DND-41 (cell line): ENCODE measurements around the gene TRMU.

ENCODE experiments used
- ATAC-seq: fragments of 200-7000 bp; cut with Tn5 transposase; 3 replicates; pipeline ENCODE4 v1.9.1; 2021; ENCODE audit warnings: low read depth; ENCODE audit not compliant: insufficient read depth
- DNase-seq: peaks from one replicate; pipeline ENCODE4 v3.0.0-alpha.2; 2020
- H2AFZ ChIP-seq: 2 replicates; pipeline ENCODE4 v1.6.0; 2012; ENCODE audit warnings: low read depth, low read length
- H3K27ac ChIP-seq: 2 replicates; pipeline ENCODE4 v1.5.1; 2012; ENCODE audit warnings: low read length, inconsistent platforms
- H3K27me3 ChIP-seq: fragments of 200-600 bp; sonication (generic); 2 replicates; pipeline ENCODE4 v1.6.0; 2012; ENCODE audit warnings: low read length, mild to moderate bottlenecking, inconsistent platforms; ENCODE audit not compliant: insufficient read depth, poor library complexity
- H3K36me3 ChIP-seq: 2 replicates; pipeline ENCODE4 v1.5.1; 2012; ENCODE audit warnings: low read length, inconsistent platforms; ENCODE audit not compliant: insufficient read depth
- H3K4me1 ChIP-seq: 2 replicates; pipeline ENCODE4 v1.5.1; 2012; ENCODE audit warnings: mild to moderate bottlenecking, low read length; ENCODE audit not compliant: insufficient read depth
- H3K4me2 ChIP-seq: 2 replicates; pipeline ENCODE4 v1.6.0; 2012; ENCODE audit warnings: mild to moderate bottlenecking, moderate library complexity, low read length, inconsistent platforms; ENCODE audit not compliant: insufficient read depth
- H3K4me3 ChIP-seq, 2 experiments: fragments of 200-600 bp in 1 of 2; shearing (Covaris generic) in 1 of 2; 2 replicates each; pipeline ENCODE4 v1.5.1; 2012 to 2016; ENCODE audit warnings: inconsistent platforms in 2 of 2, low read length in 2 of 2, mild to moderate bottlenecking in 2 of 2, low read depth in 1 of 2, moderate library complexity in 1 of 2
- H3K79me2 ChIP-seq: 2 replicates; pipeline ENCODE4 v1.6.0; 2012; ENCODE audit warnings: low read length, inconsistent platforms; ENCODE audit not compliant: insufficient read depth
- H3K9ac ChIP-seq: 2 replicates; pipeline ENCODE4 v1.6.0; 2012; ENCODE audit warnings: low read depth, mild to moderate bottlenecking, inconsistent platforms, low read length, moderate library complexity
- H3K9me3 ChIP-seq: 2 replicates; pipeline ENCODE4 v1.5.1; 2012; ENCODE audit warnings: low read length, moderate library complexity, mild to moderate bottlenecking, inconsistent platforms; ENCODE audit not compliant: insufficient read depth, severe bottlenecking
- H4K20me1 ChIP-seq: 2 replicates; pipeline ENCODE4 v1.6.0; 2012; ENCODE audit warnings: low read length; ENCODE audit not compliant: insufficient read depth
- EZH2 ChIP-seq: IDR thresholded peaks from 3 replicates; pipeline ENCODE4 v1.6.1; 2012; ENCODE audit warnings: borderline replicate concordance, low read depth, mild to moderate bottlenecking, moderate library complexity, low read length, inconsistent platforms; ENCODE audit not compliant: severe bottlenecking
- TF ChIP-seq, protein P1 (sequence below): IDR thresholded peaks from 2 replicates; pipeline ENCODE4 v1.5.1; 2012; ENCODE audit warnings: borderline replicate concordance, low read length, moderate library complexity, mild to moderate bottlenecking; ENCODE audit not compliant: poor library complexity, severe bottlenecking; ENCODE audit errors: extremely low read depth

The TRMU gene

DNA sequence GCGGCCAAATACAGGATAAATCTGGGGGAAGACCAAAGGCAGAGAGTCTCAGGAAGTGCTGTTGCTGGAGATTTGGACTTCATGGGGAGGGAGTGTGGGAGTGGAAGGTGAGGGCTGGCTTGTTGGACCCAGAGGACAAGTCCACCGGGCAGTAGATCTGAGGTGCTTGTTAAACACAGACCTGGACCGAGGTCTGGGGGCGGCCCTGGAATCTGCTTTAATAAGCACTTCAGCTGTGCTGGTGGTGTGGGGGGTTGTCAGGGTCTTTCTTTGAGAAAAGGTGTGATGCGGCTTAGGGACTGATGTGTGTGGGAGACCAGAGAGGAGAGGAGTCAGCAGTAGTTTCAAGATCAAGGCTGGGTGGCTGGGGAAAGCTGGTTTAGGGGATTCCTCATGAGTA lies 4.4 kb downstream of the TRMU start:
- Histone ChIP-seq H3K27ac (no peak overlapping the region), H3K4me1 (peaks cover 17% of the 10 kb centered on the region), H3K79me2 (peaks cover 61% of the 10 kb centered on the region), H3K36me3 (peaks cover 83% of the 10 kb centered on the region), H2AFZ (no peak overlapping the region), H3K4me3 (no peak overlapping the region), H3K9ac (no peak overlapping the region), H3K9me3 (no peaks in the 10 kb centered on the region), H3K4me2 (no peak overlapping the region), H3K27me3 (no peaks in the 10 kb centered on the region), H4K20me1 (peaks cover 26% of the 10 kb centered on the region; the same call in 1 of the 2 replicates)
- TF ChIP-seq, protein P1, sequence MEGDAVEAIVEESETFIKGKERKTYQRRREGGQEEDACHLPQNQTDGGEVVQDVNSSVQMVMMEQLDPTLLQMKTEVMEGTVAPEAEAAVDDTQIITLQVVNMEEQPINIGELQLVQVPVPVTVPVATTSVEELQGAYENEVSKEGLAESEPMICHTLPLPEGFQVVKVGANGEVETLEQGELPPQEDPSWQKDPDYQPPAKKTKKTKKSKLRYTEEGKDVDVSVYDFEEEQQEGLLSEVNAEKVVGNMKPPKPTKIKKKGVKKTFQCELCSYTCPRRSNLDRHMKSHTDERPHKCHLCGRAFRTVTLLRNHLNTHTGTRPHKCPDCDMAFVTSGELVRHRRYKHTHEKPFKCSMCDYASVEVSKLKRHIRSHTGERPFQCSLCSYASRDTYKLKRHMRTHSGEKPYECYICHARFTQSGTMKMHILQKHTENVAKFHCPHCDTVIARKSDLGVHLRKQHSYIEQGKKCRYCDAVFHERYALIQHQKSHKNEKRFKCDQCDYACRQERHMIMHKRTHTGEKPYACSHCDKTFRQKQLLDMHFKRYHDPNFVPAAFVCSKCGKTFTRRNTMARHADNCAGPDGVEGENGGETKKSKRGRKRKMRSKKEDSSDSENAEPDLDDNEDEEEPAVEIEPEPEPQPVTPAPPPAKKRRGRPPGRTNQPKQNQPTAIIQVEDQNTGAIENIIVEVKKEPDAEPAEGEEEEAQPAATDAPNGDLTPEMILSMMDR: no peak
- no peak for TF ChIP-seq EZH2
- DNase-seq (no peak), ATAC-seq (no peak)

DNA sequence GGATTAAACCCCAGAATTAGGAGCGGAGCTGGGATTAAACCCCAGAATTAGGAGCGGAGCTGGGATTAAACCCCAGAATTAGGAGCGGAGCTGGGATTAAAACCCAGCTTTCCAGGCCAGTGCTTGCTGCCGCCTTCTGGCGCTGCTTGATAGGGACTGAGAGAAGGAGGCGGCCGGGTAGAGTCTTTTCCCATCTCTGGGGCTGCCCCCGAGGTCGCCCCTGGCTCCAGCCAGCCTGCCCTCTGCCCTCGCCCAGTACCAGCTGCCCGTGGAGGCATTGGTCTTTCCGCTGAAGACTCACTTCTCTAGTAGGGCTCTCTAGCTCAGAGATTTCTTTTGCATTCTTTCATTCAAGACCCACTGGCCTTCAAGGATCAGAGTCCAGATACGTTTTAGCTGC lies 5.2 kb downstream of the TRMU start:
- Histone ChIP-seq H3K27ac (no peak overlapping the region), H3K9me3 (no peaks in the 10 kb centered on the region), H3K79me2 (peaks cover 54% of the 10 kb centered on the region), H3K4me3 (no peak overlapping the region), H3K4me2 (no peak overlapping the region), H3K36me3 (peaks cover 90% of the 10 kb centered on the region), H3K27me3 (no peaks in the 10 kb centered on the region), H3K4me1 (peaks cover 15% of the 10 kb centered on the region), H4K20me1 (peaks cover 26% of the 10 kb centered on the region; the same call in 1 of the 2 replicates), H3K9ac (no peak overlapping the region), H2AFZ (no peak overlapping the region)
- DNase-seq (no peak), ATAC-seq (no peak)
- TF ChIP-seq, protein P1: no peak
- no peak for TF ChIP-seq EZH2

- H4K20me1 ChIP-seq: peaks cover 23% of the 10 kb centered on the region
- ATAC-seq: no peak
- H3K36me3 ChIP-seq: peaks cover 98% of the 10 kb centered on the region
Observed at GRCh38 chr22:46346680-46347405, 11.3 kb downstream of the TRMU start.

More at GRCh38 chr22:46346680-46347405, 11.3 kb downstream of the TRMU start:
- H2AFZ ChIP-seq: no peak overlapping the region
- H3K9me3 ChIP-seq: no peaks in the 10 kb centered on the region
- H3K9ac ChIP-seq: no peak overlapping the region
- TF ChIP-seq, protein P1: no peak
- TF ChIP-seq EZH2: no peak
- H3K4me3 ChIP-seq: no peak overlapping the region
- no peaks in the 10 kb centered on the region for H3K4me1 ChIP-seq
- H3K79me2 ChIP-seq: peaks cover 15% of the 10 kb centered on the region
- no peak overlapping the region for H3K27ac ChIP-seq
- no peaks in the 10 kb centered on the region for H3K27me3 ChIP-seq
- no peak overlapping the region for H3K4me2 ChIP-seq
- no peak for DNase-seq
